Measurements from ENCODE around the gene PIN1. TPM values are rescaled to one million over a fixed set of nuclear protein-coding genes. Genes with fewer than 3 reads are reported as not detected.

Gene PIN1
- total and polyA plus RNA-seq, 2 of the 8 experiments (the other 6 are each of a cell fraction or from before 2014, with no cell fraction given): 78.3 to 90.8 TPM

DNA sequence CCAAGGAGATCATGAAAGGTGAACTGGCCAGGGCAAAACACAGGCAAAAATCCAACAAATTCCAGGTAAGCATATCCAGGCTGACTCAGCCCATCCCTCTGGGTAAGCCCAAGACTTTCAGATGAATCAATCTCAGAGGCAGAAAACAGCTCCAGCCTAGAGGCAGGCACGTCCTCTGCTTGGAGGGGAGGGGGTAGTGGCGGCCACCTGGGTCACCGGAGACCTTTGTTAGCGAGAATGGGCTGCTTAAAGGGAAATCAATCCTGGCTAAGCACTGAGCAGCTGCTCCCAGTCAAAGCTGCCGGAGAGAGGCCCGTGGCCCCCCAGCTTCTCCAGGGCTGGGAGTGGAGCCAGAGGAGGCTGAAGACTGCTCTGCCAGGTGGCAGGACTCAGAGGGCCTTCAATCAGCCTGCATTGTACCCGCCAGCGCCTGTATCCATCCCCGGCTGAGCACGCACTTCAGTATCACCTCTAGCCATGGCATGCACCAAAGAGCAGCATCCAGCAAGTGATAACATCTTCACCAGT is 48.2 kb downstream of the PIN1 start:
- Histone ChIP-seq H4K91ac (replicated peaks; ENCODE audit: insufficient read length, low read length) (peak overlapping the region; percentile 14), H2BK15ac (ENCODE audit: low read length) (no peak overlapping the region), H3K4me3 (ENCODE audit: extremely low read depth in 1 of 4, insufficient read depth in 2 of 4, low read depth in 3 of 4, low read length in 4 of 4) (no peak overlapping the region), H3K79me1 (ENCODE audit: low read depth, low read length) (peaks cover 4% of the 10 kb centered on the region), H2BK5ac (ENCODE audit: low read depth, low read length) (no peak overlapping the region), H3K23ac (ENCODE audit: insufficient read length) (no peak overlapping the region), H4K5ac (ENCODE audit: insufficient read length, low read depth, low read length) (peak overlapping the region; percentile 57), H2BK12ac (ENCODE audit: low read depth, low read length) (no peak overlapping the region), H3K56ac (replicated peaks; ENCODE audit: insufficient read length, low read depth, low read length) (no peak overlapping the region), H2BK20ac (ENCODE audit: low read length) (no peak overlapping the region), H2BK120ac (replicated peaks; ENCODE audit: low read depth, low read length) (no peak overlapping the region), H3K36me3 (ENCODE audit: control insufficient read depth in 2 of 4, insufficient read depth in 4 of 4, low read length in 3 of 4) (no peaks in the 10 kb centered on the region), H3K79me2 (ENCODE audit: control insufficient read depth in 1 of 2, insufficient read depth in 2 of 2, low read length in 2 of 2) (no peaks in the 10 kb centered on the region; a peak in 1 of 4 replicates), H4K20me1 (replicated peaks in 1 of 2; ENCODE audit: control insufficient read depth in 1 of 2, insufficient read depth in 2 of 2, low read length in 2 of 2) (peaks cover 3 to 10% of the 10 kb centered on the region in 2 experiments), H3K14ac (ENCODE audit: insufficient read length) (no peak overlapping the region), H3K18ac (ENCODE audit: extremely low read depth, low read length) (no peak overlapping the region), H3K4me2 (ENCODE audit: insufficient read depth in 1 of 2, low read depth in 2 of 2, low read length in 2 of 2) (peak overlapping the region in 1 of 2 experiments; percentile 12; a peak in 1 of 4 replicates), H3K23me2 (ENCODE audit: low read depth, low read length) (no peaks in the 10 kb centered on the region), H3K27ac (ENCODE audit: low read depth, low read length) (no peak overlapping the region), H3K9ac (replicated peaks in 1 of 4; ENCODE audit: extremely low read depth in 1 of 4, low read depth in 3 of 4, low read length in 3 of 4) (peak overlapping the region in 2 of 4 experiments; percentile 11 to 44; a peak in 2 of 7 replicates), H2AFZ (ENCODE audit: low read length) (no peak overlapping the region), H3K27me3 (replicated peaks in 1 of 4; ENCODE audit: control insufficient read depth in 3 of 4, extremely low read depth in 1 of 4, insufficient read depth in 3 of 4, low read length in 3 of 4) (no peaks in the 10 kb centered on the region), H2AK5ac (ENCODE audit: low read depth, low read length) (no peak overlapping the region), H3K4me1 (replicated peaks in 1 of 4; ENCODE audit: control insufficient read depth in 3 of 4, insufficient read depth in 4 of 4, low read length in 3 of 4) (peaks cover 0 to 8% (median 0%) of the 10 kb centered on the region in 4 experiments; a peak in 4 of 7 replicates), H4K8ac (ENCODE audit: extremely low read depth, insufficient read depth, low read length) (no peak overlapping the region), H3K9me3 (ENCODE audit: insufficient read depth in 2 of 2, low read depth in 1 of 2, low read length in 1 of 2) (no peaks in the 10 kb centered on the region), H3K4ac (replicated peaks; ENCODE audit: insufficient read length, low read depth, low read length) (no peak overlapping the region)
- WGBS, 2 experiments (ENCODE audit: extremely low coverage in 1 of 2, insufficient coverage in 1 of 2, insufficient read length in 1 of 2, insufficient replicate concordance in 2 of 2, low coverage in 1 of 2, low lambda C conversion rate in 2 of 2, missing lambda C conversion rate in 1 of 2): 82% methylated on average over 10 of the region's 10 CpGs; no CpG with 5 or more reads in 1 of the 2 experiments
- no peak for FAIRE-seq
- DNase-seq (ENCODE audit: low read depth in 1 of 2, low spot score in 2 of 2): no peak
- ChIA-PET POLR2A (ENCODE audit: partially characterized antibody) (interaction anchor here (0.6 to 2.2 kb wide), 8 partner anchors 8 to 29 kb away, joined by 3 to 12 read pairs (median 3); no protein-coding TSS in a partner anchor), CTCF (ENCODE audit: partially characterized antibody) (interaction anchor here (0.7 to 4.4 kb wide), 8 partner anchors 10 to 47 kb away, joined by 3 to 25 read pairs (median 4); no protein-coding TSS in a partner anchor)
- no peak for TF ChIP-seq HDAC2 (IDR thresholded peaks at IDR 0.05; ENCODE audit: borderline replicate concordance in 1 of 2, low read depth in 2 of 2, low read length in 2 of 2)
- TF ChIP-seq NANOG (IDR thresholded peaks at IDR 0.05; ENCODE audit: insufficient read depth, low read depth, low read length, poor library complexity, severe bottlenecking): no peak
- no peak for TF ChIP-seq BRCA1 (IDR thresholded peaks at IDR 0.05; ENCODE audit: low read depth, low read length)
- no peak for TF ChIP-seq SUZ12 (IDR thresholded peaks at IDR 0.05; ENCODE audit: low read length)
